GM10248 (cell line): Measurements from ENCODE around the gene EPAS1.

ENCODE experiments used
- CTCF ChIA-PET: fragments of 300-600 bp; sonication (Branson Sonifier 250); formaldehyde crosslinking; extraction: SDS; loops from one replicate; lab custom pipeline; 2021; ENCODE audit warnings: antibody characterized with exemption; lab: Yijun Ruan, JAX
- POLR2A ChIA-PET: fragments of 350-650 bp; sonication (Branson Sonifier 250); formaldehyde crosslinking; extraction: SDS; loops from one replicate; lab custom pipeline; 2020; ENCODE audit warnings: antibody characterized with exemption; lab: Yijun Ruan, JAX
- DNase-seq: peaks from one replicate; pipeline ENCODE4 v3.0.0; 2012; ENCODE audit errors: extremely low spot score
- TF ChIP-seq, protein P1 (sequence below): IDR thresholded peaks from 2 replicates; pipeline ENCODE4 v1.5.1; 2012; ENCODE audit warnings: mild to moderate bottlenecking, low read depth; ENCODE audit errors: extremely low read depth, missing control alignments, control extremely low read depth

Gene EPAS1

DNA sequence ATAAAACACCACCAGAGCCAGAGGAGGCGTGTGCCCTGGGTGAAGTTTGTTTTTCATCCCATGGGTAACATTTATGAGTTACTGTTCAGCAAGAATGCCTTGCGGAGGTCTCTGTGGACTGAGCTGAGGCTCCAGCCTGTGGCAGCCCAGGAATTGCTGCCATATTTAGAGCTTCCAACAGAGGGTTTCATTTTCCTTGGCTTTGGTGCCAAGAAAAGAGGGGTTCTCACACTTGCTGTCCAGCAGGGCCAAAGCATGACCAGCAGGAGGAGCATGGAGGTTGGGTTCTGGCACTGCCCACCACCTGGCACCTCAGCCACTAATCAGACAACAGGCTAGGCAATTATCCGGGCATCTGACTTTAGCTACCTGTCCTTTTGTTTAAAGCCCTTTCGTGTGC, 36.7 kb downstream of the EPAS1 start:
- CTCF ChIA-PET, result interaction anchor here (0.8 to 1.4 kb wide), 4 partner anchors 8 to 341 kb away, joined by 3 to 4 read pairs (median 4); no protein-coding TSS in a partner anchor
- TF ChIP-seq, protein P1, sequence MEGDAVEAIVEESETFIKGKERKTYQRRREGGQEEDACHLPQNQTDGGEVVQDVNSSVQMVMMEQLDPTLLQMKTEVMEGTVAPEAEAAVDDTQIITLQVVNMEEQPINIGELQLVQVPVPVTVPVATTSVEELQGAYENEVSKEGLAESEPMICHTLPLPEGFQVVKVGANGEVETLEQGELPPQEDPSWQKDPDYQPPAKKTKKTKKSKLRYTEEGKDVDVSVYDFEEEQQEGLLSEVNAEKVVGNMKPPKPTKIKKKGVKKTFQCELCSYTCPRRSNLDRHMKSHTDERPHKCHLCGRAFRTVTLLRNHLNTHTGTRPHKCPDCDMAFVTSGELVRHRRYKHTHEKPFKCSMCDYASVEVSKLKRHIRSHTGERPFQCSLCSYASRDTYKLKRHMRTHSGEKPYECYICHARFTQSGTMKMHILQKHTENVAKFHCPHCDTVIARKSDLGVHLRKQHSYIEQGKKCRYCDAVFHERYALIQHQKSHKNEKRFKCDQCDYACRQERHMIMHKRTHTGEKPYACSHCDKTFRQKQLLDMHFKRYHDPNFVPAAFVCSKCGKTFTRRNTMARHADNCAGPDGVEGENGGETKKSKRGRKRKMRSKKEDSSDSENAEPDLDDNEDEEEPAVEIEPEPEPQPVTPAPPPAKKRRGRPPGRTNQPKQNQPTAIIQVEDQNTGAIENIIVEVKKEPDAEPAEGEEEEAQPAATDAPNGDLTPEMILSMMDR, result no peak
- DNase-seq, result no peak
- POLR2A ChIA-PET, result no interaction called here

DNA sequence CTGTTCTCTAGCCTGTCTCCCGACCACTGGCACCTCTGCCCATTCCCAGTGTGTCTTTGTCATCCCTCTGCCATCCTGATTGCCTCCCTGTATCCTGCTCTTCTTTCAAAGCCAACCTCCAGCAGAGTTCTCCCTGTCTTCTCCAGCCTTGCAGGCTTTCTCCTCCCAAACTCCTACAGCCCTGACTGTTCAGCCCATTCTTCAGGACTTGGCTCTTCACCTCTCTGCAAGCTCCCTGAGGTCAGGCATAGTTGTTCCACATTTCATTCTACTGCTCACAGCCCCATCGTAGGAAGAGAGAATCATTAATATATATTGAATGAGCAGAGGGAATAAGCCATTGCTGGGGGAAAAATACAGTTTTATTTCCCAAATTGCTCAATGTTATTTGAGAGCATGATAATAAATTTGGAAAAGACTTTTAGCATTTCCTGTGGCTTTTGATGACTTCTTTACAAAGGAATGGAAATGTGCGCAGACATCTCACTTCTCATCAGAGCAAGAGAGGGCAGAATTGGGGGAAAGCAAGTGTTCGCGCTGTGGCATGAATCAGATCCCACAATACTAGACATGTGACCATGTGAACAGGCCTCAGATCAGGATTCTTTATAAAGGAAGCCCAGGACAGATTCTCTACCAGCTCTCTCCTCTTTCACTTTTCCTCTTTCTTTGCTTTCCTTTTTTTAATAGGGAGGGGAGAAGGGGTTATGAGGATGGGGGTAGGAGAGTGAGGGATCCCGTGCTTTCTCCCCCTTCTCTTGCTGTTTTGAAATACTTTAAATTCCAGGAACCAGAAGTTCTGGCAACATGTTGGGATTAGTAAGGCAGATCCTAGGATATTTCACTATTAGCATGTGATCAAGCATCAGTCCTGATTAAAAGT, 37.4 kb downstream of the EPAS1 start:
- ChIA-PET POLR2A (no interaction called here), CTCF (interaction anchor here (1.0 to 1.2 kb wide), 2 partner anchors 21 to 306 kb away, joined by 3 to 4 read pairs; no protein-coding TSS in a partner anchor)
- DNase-seq, result no peak
- TF ChIP-seq, protein P1, result no peak

DNA sequence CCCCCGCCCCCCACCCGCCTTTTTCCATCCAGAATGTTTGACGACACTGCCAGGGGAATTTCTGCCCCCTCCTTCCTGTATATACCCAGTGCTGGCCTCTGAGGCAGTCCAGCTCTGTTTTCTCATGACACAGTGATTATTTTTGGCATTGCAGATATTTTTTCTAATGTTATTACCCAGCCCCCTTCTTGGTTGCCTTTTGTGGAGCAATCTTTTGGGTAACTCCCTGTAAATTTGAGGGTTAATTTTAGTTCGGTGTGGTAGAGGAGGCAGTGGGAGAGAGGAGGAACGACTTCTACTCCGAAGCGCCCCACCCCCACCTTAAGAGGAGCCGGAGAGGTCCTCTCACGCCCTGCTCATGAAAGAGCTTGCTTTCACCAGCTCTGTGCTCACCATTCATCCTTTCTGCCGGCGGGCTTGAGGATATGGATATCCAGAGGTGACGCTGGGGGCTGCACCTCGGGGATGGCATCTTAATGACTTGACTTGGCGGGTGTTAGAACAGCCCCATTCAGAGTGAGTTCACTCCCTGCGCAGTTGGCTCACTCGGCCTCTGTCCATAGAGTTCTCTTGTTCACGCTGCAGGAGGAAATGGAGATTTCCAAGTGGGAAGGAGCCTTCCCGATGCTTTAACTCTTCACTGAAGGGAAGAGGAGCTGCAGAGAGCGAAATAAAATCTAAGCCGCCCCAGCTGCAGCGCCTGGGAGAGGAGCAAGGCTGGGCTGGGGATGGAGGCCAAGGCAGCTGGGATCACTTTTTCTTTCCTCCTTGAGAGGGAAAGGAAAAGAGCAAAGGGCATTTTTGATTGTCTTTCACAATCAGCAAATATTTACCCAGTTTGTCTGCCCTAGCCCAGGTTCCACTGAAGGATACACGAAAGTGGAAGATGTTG, 38.4 kb downstream of the EPAS1 start:
- no peak for DNase-seq
- ChIA-PET CTCF (interaction anchor here (1.2 to 1.3 kb wide), 2 partner anchors 14 to 307 kb away, joined by 3 read pairs; no protein-coding TSS in a partner anchor), POLR2A (no interaction called here)
- TF ChIP-seq, protein P1, result no peak

DNA sequence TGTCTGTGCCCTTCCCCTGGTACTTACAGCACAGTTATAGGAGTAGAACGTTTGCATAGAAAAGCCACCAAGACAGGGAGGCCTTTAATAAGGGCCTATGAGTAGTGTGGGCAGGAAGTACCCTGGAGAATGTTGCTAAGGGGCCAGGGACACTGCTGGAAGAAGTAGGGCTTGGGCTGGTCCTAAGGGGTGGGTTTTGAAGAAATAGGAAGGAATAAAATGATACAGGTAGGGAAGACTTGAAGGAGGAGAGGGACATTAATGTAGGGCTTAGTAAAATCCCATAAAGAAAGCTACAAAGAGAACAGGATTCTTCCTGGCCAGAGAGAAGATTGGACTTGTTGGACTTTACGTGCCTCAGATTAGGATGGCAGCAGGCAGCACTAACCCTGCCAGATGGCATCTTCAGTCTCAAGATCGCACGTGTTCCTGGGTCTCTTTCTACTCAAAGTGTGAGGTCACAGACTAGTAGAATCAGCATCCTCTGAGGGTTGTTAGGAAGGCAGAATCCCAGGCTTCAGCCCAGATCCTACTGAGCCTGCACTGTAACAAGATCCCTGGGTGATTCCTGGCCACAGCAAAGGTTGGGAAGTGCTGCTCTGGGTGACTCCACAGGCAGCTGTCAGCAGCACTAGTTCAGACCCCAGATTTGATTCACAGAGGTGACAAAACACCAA, 39.2 kb downstream of the EPAS1 start:
- no peak for DNase-seq
- POLR2A ChIA-PET, result no interaction called here
- TF ChIP-seq, protein P1, result no peak
- CTCF ChIA-PET, result interaction anchor here (1.3 kb wide), 1 partner anchor 13 kb away, joined by 3 read pairs; no protein-coding TSS in a partner anchor

DNA sequence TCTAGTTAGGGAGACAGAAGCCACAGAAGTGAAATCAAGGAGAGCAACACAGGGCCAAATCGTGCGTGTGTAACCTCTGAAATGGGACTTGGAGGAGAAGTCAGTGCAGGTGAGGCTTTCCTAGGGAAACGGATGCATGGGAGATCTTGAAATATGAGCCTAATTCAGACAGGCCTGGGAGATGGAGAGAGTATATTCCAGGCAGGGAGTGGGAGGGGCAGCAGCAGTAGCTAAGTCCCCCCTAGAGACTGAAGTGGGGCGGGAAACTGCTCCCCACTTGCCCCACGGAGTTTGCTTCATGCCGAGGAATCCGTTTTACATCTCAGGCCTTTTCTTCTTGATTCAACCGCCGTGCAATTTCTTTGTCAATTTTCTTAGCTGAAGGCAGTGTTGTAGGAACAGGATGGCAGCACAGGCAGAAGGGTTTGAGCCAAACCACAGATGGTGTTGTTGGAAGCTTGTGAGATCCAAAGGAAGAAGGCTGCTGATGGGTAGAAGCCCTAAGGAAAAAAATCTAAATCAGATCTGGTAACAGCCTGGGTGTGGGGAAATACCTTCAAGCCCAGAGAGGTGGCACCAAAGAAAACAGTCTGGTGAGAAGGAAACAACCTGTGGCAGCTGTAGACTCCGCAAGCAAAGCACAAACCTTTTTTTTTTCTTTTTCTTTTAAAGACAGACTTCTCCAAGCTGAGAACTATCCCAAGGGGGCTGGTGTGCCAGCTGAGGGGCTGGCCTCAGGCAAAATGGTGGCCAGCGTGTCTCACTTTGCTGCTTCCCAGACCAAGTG, 40.2 kb downstream of the EPAS1 start:
- TF ChIP-seq, protein P1, result no peak
- CTCF ChIA-PET, result interaction anchor here (1.4 kb wide), 1 partner anchor 13 kb away, joined by 3 read pairs; no protein-coding TSS in a partner anchor
- no peak for DNase-seq
- POLR2A ChIA-PET, result interaction anchor here (0.5 kb wide), 1 partner anchor 1064 kb away, joined by 3 read pairs; no protein-coding TSS in a partner anchor
